A673 (cell line): ENCODE measurements around the gene TYSND1. TPM values are rescaled to one million over a fixed set of nuclear protein-coding genes. Genes with fewer than 3 reads are reported as not detected.

Source experiments
- BruUV-seq: library from RNA; stranded (reverse); fragments of 400-500 nt; replicated peaks from 2 replicates; lab custom pipeline; 2021; lab: Mats Ljungman, UMichigan
- CTCF ChIA-PET: fragments of 300-600 bp; sonication (Branson Sonifier 250); formaldehyde crosslinking; loops from one replicate; lab custom pipeline; 2022; ENCODE audit warnings: antibody characterized with exemption; lab: Charles Lee
- POLR2A ChIA-PET: fragments of 300-600 bp; sonication (Branson Sonifier 250); formaldehyde crosslinking; loops from one replicate; lab custom pipeline; 2022; ENCODE audit warnings: antibody characterized with exemption; ENCODE audit not compliant: low non-redundant PET; lab: Charles Lee
- DNase-seq: peaks from one replicate; pipeline ENCODE4 v3.0.0-alpha.2; 2015; ENCODE audit warnings: low spot score
- H3K27ac ChIP-seq: fragments of 200-600 bp; sonication (generic); 2 replicates; pipeline ENCODE4 v1.5.1; 2016; ENCODE audit warnings: mixed run types, low read depth, mild to moderate bottlenecking, mixed read lengths, antibody characterized with exemption, low read length; ENCODE audit not compliant: poor library complexity, severe bottlenecking
- H3K27me3 ChIP-seq: fragments of 200-600 bp; sonication (generic); replicated peaks from 2 replicates; pipeline ENCODE4 v1.6.1; 2017; ENCODE audit warnings: mixed run types, low read depth, mild to moderate bottlenecking, mixed read lengths, antibody characterized with exemption, low read length; ENCODE audit not compliant: insufficient read depth, poor library complexity
- H3K36me3 ChIP-seq: fragments of 200-600 bp; sonication (generic); 2 replicates; pipeline ENCODE4 v1.6.1; 2016; ENCODE audit warnings: mixed run types, mild to moderate bottlenecking, mixed read lengths, antibody characterized with exemption, low read length; ENCODE audit not compliant: insufficient read depth, poor library complexity, severe bottlenecking
- H3K4me1 ChIP-seq: fragments of 200-600 bp; sonication (generic); 2 replicates; pipeline ENCODE4 v1.6.1; 2017; ENCODE audit warnings: mixed run types, mild to moderate bottlenecking, mixed read lengths, antibody characterized with exemption, low read length; ENCODE audit not compliant: insufficient read depth, poor library complexity, severe bottlenecking
- H3K4me3 ChIP-seq: fragments of 200-600 bp; sonication (generic); 2 replicates; pipeline ENCODE4 v1.5.1; 2016; ENCODE audit warnings: low read depth, mixed run types, mild to moderate bottlenecking, mixed read lengths, low read length; ENCODE audit not compliant: poor library complexity, severe bottlenecking
- H3K9me3 ChIP-seq: fragments of 200-600 bp; sonication (generic); 2 replicates; pipeline ENCODE4 v1.6.1; 2016; ENCODE audit warnings: mixed run types, low read depth, mild to moderate bottlenecking, mixed read lengths, antibody characterized with exemption, low read length; ENCODE audit not compliant: poor library complexity, severe bottlenecking
- EZH2 ChIP-seq: fragments of 200-600 bp; sonication (generic); IDR thresholded peaks from 2 replicates; pipeline ENCODE4 v1.6.1; 2017; ENCODE audit warnings: borderline replicate concordance, low read depth, mild to moderate bottlenecking, mixed read lengths, antibody characterized with exemption, low read length; ENCODE audit not compliant: poor library complexity, severe bottlenecking
- intact Hi-C: fragments of 100-400 bp; cut with micrococcal nuclease; formaldehyde crosslinking; loops from one replicate; pipeline ENCODE4 v1.10.0; 2022; ENCODE audit not compliant: unreplicated experiment
- total RNA-seq: library from RNA; stranded (reverse); gene quantifications from 2 replicates; pipeline ENCODE4 v1.2.3, GENCODE V29; 2021
- TF ChIP-seq, protein P1 (sequence below): fragments of 300-800, 200-600 bp; sonication (generic); conservative IDR thresholded peaks from 2 replicates; pipeline ENCODE4 v1.5.1; 2017; ENCODE audit warnings: low read depth, mild to moderate bottlenecking, antibody characterized with exemption, low read length, moderate library complexity, mixed read lengths

The TYSND1 gene
- total RNA-seq, 1 experiment from 2014 or later, result 36.5 TPM

DNA sequence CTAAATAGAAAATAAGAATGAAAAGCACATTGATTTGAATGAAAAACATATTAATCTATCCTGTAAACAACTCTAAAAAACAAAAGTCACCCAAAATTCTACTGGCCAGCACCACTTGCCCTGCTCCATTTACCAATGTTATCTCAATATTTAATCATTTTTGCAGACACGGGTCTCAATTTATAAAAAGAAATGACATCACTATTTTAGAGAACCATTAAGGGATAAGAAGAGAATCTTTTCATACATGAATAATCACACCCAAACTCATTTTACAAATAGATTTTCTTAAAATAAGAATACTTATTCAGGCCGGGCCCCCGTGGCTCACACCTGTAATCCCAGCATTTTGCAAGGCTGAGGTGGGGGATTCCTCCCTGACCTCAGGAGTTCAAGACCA, 19.9 kb upstream of the TYSND1 start:
- Histone ChIP-seq H3K27ac (no peak overlapping the region), H3K9me3 (no peaks in the 10 kb centered on the region), H3K27me3 (no peaks in the 10 kb centered on the region), H3K36me3 (peaks cover 20% of the 10 kb centered on the region), H3K4me3 (no peak overlapping the region), H3K4me1 (peaks cover 16% of the 10 kb centered on the region)
- no peak for DNase-seq
- ChIA-PET POLR2A (no interaction called here), CTCF (no interaction called here)
- TF ChIP-seq, protein P1, sequence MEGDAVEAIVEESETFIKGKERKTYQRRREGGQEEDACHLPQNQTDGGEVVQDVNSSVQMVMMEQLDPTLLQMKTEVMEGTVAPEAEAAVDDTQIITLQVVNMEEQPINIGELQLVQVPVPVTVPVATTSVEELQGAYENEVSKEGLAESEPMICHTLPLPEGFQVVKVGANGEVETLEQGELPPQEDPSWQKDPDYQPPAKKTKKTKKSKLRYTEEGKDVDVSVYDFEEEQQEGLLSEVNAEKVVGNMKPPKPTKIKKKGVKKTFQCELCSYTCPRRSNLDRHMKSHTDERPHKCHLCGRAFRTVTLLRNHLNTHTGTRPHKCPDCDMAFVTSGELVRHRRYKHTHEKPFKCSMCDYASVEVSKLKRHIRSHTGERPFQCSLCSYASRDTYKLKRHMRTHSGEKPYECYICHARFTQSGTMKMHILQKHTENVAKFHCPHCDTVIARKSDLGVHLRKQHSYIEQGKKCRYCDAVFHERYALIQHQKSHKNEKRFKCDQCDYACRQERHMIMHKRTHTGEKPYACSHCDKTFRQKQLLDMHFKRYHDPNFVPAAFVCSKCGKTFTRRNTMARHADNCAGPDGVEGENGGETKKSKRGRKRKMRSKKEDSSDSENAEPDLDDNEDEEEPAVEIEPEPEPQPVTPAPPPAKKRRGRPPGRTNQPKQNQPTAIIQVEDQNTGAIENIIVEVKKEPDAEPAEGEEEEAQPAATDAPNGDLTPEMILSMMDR, result no peak
- TF ChIP-seq EZH2, result no peak
- no TSS peak for BruUV-seq
- intact Hi-C loops, result no loop called here

- Histone ChIP-seq H3K27ac (no peak overlapping the region), H3K4me3 (no peak overlapping the region), H3K36me3 (peaks cover 42% of the 10 kb centered on the region), H3K27me3 (no peaks in the 10 kb centered on the region), H3K9me3 (no peaks in the 10 kb centered on the region), H3K4me1 (peaks cover 13% of the 10 kb centered on the region)
- ChIA-PET CTCF (no interaction called here), POLR2A (no interaction called here)
- no TSS peak for BruUV-seq
- no peak for TF ChIP-seq EZH2
- TF ChIP-seq, protein P1, result no peak
- intact Hi-C loops, result no loop called here
- no peak for DNase-seq
Measured at GRCh38 chr10:70164163-70164562, 17.7 kb upstream of the TYSND1 start.

DNA sequence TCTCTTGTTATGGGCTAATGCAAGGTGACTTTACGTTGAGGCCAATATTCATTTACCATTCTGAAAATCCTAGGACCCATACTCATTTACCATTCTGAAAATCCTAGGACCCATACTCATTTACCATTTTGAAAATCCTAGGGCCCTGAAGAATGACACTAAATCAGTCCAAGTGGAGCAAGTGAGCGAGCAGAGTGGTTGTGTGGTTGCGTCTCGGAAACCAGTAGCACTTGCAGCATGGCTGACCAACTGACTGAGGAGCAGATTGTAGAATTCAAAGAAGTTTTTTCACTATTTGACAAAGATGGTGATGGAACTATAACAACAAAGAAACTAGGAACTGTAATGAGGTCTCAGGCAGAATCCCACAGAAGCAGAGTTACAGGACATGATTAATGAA, 16.9 kb upstream of the TYSND1 start:
- POLR2A ChIA-PET, result no interaction called here
- CTCF ChIA-PET, result interaction anchor here (0.6 kb wide), 1 partner anchor 13 kb away, joined by 5 read pairs; no protein-coding TSS in a partner anchor
- Histone ChIP-seq H3K9me3 (no peaks in the 10 kb centered on the region), H3K4me1 (peaks cover 10% of the 10 kb centered on the region), H3K36me3 (peaks cover 49% of the 10 kb centered on the region), H3K4me3 (no peak overlapping the region), H3K27me3 (no peaks in the 10 kb centered on the region), H3K27ac (no peak overlapping the region)
- DNase-seq, result no peak
- TF ChIP-seq, protein P1, result no peak
- no peak for TF ChIP-seq EZH2
- no TSS peak for BruUV-seq
- intact Hi-C loops, result no loop called here
